ENCODE results near the gene PARP2. TPM values are rescaled to one million over a fixed set of nuclear protein-coding genes. Genes with fewer than 3 reads are reported as not detected.
"Not testable (repeated sequence)": the region's sequence is repeated elsewhere in the genome, so short reads cannot be mapped to it uniquely, and the experiment has no call there.

The PARP2 gene, protein sequence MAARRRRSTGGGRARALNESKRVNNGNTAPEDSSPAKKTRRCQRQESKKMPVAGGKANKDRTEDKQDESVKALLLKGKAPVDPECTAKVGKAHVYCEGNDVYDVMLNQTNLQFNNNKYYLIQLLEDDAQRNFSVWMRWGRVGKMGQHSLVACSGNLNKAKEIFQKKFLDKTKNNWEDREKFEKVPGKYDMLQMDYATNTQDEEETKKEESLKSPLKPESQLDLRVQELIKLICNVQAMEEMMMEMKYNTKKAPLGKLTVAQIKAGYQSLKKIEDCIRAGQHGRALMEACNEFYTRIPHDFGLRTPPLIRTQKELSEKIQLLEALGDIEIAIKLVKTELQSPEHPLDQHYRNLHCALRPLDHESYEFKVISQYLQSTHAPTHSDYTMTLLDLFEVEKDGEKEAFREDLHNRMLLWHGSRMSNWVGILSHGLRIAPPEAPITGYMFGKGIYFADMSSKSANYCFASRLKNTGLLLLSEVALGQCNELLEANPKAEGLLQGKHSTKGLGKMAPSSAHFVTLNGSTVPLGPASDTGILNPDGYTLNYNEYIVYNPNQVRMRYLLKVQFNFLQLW
- 17.0 TPM for total RNA-seq

DNA sequence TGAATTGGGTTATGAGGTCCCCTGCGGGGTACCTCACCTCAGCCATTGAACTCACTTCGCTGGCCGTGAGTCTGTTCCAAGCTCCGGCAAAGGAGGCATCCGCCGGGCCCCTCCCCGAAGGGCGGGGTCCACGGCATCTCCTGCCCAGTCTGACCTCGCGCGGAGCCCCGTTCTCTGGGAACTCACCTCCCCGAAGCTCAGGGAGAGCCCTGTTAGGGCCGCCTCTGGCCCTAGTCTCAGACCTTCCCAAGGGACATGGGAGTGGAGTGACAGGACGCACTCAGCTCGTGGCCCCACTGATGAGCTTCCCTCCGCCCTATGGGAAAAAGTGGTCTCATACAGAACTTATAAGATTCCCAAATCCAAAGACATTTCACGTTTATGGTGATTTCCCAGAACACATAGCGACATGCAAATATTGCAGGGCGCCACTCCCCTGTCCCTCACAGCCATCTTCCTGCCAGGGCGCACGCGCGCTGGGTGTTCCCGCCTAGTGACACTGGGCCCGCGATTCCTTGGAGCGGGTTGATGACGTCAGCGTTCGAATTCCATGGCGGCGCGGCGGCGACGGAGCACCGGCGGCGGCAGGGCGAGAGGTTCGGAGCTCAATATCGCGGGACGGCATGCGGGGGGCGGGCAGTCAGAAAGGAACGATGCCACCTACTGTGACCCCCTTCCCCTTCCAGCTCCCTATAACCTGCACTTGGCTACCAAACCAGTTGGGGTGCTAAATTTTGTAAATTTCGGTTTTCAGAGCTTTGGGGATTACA lies at the start of gene PARP2:
Gene PARP2, plus strand, starts transcription at position 544 of the 770 bp plus-strand sequence. Its CDS starts 7 bp downstream, at position 551.
- DNase-seq: peak; percentile 100

DNA sequence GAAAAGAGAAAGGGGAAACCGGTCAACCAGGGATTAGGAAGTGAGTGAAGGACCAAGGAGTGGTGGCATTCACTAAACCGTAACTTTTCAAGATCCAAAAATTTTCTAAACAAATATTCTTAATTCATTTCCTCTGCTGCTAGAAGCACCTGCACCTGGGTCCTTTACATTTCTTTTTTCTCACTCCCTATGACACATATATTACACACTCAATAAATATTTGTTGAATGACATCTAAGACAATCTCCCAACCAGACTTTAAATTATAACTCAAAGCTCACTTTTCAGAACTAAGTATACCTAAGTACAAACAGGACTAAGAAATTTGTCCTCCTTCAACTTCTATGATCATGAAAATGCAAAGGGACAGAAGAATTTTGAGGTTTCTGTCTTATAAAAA lies 48.8 kb upstream of the PARP2 start:
- no peak for DNase-seq

DNA sequence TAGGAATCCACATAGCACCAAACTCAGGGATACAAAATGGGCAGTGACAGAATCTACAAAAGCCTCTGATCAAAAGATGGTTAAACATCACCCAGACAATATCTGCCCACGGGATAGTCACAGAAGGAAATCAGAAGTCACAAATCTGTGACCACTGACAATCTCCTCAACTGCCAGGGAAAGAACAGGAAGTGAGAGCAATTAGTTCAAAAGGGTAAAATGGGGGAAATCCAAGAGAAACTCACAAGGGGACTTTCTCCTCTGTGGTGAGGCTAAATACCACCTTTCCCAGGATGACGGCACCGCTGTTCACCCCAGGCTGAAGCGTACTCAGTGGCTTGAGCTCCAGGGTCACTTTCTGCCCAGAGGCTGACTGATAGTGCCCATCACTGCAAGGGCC lies 48.4 kb upstream of the PARP2 start:
- DNase-seq: no peak

DNA sequence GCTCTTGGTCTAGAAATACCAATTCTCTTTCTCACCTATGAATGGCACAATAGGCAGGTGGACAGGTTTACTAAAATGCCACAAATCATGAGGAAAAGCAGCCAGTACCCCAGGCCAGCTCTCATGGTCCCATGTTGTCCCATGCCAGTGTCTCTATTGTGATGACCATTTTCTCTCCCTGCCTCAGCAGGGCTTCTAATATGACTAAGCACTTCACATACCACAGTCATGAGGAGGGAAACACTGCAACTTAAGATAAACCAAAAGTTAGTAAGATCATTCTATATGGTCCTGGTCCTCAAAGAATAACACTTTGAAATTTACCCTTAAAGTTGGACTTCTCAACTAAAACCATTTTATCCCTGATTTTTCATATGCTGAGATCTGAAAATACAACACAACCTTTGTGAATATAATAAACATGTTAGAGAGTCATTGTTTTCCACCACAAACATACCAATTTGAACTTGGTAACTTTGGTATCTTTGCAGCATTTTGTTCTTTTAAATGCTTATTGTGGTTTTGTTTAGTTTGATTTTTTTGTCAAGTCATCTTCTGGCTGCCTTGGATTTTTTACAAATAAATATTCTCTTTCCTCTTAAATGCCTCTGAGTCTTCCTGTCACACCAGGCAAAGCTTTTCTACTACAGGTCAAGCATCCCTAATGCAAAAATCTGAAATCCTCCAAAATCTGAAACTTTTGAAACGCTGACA lies 41.2 kb upstream of the PARP2 start:
- no peak for DNase-seq

DNA sequence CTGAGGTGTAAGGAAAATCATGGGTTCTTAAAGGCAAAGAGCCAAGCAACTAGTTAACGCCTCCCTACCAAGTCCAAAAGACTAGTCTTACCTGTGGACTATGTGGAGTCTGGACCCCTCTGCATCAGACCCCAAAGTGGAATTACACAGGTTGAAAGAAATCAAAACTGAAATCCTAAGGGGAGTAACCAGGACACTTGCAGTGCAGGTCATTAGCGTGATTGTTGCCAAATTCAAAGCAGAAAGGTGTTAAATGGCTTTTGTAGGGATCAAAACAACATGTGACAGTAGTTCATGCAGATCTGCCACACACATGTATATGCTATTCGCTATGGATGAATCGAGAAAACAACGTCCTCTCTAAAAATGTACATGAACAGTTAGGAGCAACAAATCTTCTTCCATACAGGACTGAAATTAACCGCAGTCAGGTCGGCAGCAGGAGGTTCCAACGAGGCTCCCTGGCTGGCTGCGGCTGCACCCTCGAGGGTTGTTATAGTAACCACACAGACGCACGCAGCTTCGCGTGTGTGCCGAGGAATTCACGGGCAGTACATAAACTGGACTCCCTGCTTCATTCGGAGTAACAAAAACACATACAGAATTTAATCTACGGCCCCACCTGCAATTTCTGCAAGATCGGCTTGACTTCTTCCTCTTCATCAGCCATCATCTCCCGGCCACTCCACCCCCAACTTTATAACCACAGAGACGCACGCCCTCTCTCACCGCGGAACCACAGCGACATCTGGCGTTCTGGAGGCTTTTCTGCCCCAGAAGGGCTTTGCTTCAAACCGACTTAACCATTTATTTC lies 38.0 kb upstream of the PARP2 start, which contains the start of gene TTC5:
Gene TTC5, minus strand, starts transcription at position 687 of the 814 bp plus-strand sequence. Its CDS starts 14 bp downstream, at position 673.
- DNase-seq: peak; percentile 87

DNA sequence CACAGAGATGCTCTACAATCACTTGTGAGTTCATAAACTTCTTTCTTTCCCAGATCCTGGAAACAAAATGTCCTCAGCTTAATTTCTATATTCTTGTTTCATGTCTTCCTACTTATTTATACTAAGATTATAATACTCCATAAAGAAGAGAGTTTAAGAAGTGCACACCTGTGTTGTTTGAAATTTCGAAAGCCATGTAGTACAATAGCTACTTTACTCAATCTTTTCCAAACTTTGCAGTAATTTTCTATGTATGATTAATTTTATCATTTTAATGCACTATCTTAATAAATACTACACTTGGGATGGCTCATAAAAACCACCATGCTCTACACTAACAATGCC lies 37.4 kb upstream of the PARP2 start:
- DNase-seq: no peak

DNA sequence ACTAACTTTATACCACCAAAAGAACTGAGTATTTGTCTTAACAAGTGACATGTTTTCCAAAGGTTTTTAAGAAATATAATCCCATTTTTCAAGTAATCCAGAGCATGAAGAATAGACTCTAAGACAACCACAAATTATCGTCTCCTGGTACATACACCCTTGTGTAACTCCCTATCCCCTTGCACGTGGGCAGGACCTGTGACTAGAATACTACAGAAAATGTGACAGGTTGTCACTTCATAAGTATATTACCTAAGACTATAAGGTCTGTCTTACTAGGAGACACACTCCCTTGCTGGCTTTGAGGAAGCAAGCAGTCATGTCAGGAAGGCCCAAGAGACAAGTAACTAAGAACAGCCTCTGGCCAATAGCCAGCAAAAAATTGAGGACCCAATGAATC lies 29.4 kb upstream of the PARP2 start:
- no peak for DNase-seq

DNA sequence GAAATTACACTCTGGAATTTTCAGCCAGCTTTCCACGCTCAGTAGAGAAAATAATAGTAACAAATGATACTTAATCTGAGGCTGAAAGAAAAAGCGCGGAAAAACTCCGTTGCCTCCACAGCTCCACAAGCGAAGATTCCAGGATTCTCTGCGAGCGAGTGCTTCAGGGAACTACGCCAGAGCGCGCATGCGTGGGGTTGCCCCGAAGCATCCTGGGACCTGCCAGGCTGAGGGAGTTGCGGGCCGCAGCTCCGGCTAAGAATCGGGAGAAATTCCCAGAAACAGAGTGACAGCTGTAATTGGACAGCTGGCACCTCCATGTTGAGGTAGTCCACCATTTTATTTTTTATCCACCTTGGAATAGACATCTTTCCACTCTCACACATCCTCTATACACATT lies 25.7 kb upstream of the PARP2 start:
- no peak for DNase-seq

DNA sequence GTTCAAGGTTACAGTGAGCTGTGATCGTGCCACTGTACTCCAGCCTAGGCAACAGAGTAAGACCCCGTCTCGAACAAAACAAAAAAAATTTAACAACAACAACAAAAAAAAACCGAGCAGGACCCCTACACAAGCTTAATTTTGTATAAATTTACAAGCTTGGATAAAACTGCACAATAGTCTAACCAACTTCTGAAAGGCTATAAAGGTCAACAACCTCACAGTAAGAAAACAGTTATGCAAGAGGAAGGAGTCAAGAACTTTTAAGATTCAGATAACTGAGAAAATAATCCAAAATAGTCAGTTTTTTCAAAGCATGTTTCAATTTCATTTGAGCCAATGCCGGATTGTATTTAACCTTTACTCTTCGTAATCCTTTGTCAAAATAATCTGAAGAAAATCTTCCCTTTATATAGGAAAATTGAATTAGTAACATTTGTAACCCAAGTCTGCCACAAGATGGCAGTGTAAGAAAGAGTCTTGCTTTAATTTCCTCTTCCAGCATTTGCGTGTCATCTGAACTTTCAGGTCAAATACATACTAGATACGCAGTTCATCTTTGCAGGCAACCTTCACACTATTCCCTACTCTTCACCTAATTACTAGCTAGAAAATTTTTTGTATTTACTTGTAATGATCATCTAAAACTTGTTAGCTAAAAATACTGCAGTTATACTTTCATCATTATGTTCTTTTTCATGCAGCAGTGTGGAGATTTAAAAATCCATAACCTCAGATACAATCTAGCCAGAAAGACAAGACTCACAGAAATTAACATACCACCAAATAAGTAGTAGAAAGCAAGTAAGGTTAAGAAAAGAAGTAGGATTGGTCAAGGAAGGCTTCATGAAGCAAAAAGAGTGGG lies 16.2 kb upstream of the PARP2 start:
- peak; percentile 39 for DNase-seq

DNA sequence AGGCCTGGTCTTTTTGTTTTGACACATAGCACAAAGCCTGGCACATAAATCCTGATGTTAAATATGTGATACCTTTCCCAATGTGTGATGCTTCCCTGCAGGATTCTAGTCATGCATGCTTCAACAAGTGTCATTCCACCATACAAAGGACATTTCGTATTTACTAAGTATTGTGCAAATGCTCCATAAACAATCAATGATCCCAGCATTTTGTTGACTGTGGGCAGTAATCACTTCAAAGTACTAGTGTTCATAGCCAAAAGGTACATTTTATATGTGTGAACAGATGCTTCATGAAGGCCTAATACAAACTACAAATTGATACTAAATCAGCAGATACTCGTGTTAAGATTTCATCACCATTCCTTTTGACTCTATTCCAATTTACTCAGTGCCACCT lies 14.7 kb upstream of the PARP2 start:
- DNase-seq: no peak

DNA sequence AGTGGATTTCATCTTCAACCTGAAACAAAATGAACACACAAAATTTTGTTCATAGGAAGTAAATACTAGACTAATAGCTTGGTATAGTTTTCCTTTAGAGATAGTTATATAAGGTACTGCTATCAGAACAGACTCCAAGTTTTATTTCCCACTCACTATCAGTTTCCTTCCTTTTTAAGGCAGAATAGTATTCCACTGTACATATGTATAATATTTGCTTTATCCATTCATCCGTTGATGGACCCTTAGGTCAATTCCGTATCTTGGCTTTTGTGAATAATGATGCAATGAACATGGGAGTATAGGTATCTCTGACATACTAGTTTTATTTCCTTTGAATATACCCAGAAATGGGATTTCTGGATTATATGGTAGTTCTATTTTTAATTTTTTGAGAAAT lies 14.1 kb upstream of the PARP2 start:
- no peak for DNase-seq

DNA sequence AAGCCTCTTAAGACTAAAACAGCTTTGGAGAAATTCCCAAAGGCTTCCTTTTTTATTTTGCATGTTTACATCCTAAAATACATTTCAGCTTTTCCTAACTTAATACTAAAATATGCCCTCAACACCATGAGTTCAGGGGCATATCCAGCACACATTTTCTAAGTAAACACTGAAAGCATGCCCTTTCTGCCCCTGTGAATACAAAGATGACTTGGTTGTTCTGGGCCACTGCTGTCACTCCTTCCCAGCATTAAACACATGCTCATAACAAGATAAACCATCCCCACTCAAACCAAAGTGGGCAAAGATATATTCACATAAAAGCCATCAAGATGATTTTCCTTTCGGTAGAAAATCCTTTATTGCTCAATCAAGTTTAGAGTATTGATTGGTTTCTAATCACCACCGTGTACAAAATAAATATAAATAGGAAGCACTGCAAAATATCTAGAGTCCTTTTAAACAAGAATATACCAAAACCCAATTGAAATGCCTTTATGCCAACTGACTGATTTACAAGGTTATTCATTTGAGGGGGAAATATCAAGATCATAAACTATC lies 12.3 kb upstream of the PARP2 start:
- DNase-seq: no peak

DNA sequence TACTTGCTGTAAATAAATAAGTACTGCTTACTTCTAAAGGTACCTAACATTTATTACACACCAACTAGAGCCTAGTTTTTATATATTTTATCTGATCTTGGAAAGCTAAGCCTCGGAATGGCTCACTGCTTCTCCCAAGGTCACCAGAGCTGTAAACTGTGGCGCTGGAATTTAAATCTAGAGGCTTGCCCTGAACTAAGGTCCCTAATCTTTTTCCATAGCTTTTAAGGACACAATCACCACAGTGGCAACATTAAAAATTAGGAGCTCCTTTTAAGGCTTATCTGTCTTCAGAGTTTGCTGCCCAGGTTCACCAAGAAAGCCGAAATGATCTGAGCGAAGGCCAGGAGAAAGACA lies 11.0 kb upstream of the PARP2 start:
- DNase-seq: peak; percentile 34

DNA sequence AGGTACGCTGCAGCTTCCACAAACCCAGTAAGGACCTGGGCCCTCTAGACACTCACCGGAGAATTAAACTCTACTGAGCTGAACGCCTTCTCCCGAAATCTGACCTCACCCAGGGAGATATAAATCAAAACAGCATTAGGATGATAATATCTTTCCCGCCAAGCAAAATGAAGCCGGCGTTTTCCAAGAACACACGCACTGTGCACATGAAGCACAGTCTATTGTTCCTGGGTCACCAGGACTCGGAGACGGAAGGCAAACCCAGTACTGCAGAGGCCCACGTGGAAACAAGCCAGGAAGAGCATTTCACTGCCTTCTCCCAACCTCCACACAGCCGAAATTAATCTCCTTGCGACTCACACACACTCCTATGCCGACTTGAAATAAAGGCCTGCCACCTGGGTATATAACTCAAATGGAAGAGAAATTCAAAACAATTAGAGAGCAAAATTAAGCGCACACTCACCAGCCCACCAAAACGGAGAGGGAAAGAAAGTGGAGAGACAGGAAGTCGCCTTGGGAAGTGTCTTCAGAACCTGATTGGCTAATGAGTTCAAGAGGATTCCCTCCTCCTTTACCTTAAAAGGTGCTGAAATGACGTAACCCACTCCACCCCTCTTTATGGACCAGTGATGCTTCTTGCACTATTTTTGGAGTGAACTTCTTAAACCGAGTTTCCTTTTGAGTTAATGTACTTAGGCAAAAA lies 10.5 kb upstream of the PARP2 start, which contains the start of gene CCNB1IP1:
Gene CCNB1IP1, minus strand, starts transcription at position 492 of the 706 bp plus-strand sequence. CDS start 16,756 bp downstream, outside the sequence.
- DNase-seq: peak; percentile 81

DNA sequence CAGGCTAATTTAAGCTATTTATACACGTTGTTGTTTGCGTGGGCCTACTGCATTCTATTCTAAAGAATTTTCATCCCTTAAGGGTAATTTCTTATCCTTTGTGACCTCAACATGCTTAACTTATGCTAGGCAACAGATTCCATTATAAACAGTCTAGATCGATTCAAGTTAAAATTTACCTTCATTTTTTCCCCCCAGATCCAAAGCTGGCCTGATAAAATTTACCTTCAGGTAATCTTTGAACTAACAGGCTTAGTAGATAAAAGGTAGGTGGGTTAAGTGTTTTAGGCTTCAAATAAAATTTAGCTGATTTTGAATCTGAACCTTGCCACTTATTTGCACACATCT lies 10.0 kb upstream of the PARP2 start:
- DNase-seq: no peak

DNA sequence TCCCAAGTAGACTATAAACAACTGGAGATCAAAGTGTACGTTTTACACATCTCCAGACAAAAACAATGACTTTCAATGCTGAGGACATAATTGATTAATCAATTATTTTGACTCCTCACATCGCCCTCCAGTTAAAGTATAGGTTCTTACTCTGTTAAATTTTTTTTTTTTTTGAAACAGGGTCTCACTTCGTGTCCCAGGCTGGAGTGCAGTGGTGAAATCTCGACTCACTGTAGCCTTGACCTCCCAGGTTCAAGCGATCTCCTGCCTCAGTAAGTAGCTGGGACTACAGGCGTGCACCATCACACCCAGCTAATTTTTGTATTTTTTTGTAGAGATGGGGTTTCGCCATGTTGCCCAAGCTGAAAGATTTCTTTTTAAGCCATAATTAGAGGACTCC lies 9.4 kb upstream of the PARP2 start:
- no peak for DNase-seq

DNA sequence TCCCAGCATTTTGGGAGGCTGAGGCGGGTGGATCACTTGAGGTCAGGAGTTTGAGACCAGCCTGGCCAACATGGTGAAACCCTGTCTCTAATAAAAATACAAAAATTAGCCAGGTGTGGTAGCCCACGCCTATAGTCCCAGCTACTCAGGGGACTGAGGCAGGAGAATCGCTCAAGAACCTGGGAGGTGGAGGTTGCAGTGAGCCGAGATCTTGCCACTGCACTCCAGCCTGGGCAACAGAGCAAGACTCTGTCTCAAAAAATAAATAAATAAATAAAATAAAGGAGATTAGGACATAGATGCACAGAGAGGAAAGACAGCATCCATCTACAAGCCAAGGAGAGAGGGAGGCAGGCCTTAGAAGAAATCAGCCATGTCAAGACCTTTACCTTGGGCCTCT lies 2.4 kb upstream of the PARP2 start:
- DNase-seq: not testable (repeated sequence)

DNA sequence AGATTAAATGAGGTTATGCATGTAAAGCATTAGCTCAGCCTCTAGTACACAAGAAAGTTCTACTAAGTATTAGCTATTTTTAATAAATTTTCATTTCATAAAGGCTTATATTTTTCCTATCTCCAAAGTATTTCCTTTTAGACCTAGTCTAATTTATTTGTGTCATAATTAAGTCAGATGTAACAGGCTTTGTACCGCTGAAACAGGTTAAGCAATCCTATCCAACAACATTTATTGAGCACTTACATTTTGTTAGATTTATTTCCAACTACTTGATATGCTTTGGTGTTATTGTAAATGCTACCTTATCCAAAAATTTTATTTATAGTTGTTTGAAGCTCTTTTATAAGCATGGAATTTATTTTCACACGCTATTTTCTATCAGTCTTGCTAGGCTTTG lies 1.8 kb upstream of the PARP2 start:
- DNase-seq: no peak

DNA sequence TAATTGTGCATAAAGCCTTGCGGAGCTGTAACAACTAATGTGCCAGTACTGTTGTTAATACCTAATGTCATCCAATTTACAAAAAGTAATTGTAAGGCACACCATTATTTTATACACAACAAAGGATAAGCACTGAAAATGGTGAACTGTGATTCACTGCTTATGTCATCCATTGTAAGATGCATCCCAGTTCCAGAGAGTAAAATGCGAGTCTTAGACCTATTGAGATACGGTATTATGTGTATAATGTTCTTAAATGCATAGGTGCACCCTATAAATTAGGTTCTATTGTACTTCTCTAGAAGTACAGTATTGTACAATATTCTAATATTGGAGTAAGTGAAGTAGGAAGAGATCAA lies 406 bp downstream of the PARP2 start:
- DNase-seq: peak; percentile 41

DNA sequence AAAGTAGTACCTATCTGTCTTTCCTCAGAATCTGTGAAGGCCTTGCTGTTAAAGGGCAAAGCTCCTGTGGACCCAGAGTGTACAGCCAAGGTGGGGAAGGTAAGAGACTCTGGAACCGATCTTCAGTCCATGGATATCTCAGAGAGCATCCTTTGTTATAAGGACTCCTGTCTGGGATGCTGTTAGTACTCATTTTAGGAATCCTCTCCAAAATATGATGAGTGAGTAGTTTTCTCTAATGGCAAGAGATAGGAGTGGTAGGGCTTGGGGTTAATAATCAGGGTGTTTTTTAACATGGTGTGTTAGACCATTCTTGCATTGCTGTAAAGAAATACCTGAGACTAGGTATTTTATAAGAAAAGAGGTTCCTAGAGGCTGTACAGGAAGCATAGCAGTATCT lies 1.9 kb downstream of the PARP2 start:
- no peak for DNase-seq

All from skin of body (tissue), 2 donors.